WERI-Rb-1 (cell line): ENCODE data around the gene NDUFB7.
"Not testable (repeated sequence)": the region's sequence is repeated elsewhere in the genome, so short reads cannot be mapped to it uniquely, and the experiment has no call there.

Source experiments
- DNase-seq: peaks from one replicate; pipeline ENCODE4 v3.0.0-alpha.2; 2020
- H3K27ac ChIP-seq: fragments of 250-450 bp; sonication (Bioruptor Pico); 2 replicates; pipeline ENCODE4 v1.5.1; 2020; ENCODE audit warnings: mild to moderate bottlenecking, moderate library complexity
- H3K27me3 ChIP-seq: fragments of 250-450 bp; sonication (Bioruptor Pico); 2 replicates; pipeline ENCODE4 v1.5.1; 2021; ENCODE audit warnings: mild to moderate bottlenecking, low read depth, moderate library complexity; ENCODE audit not compliant: insufficient read depth, severe bottlenecking
- H3K36me3 ChIP-seq: fragments of 250-450 bp; sonication (Bioruptor Pico); 2 replicates; pipeline ENCODE4 v1.5.1; 2020; ENCODE audit warnings: mild to moderate bottlenecking, moderate library complexity
- H3K4me3 ChIP-seq: 2 replicates; pipeline ENCODE4 v1.5.1; 2011; ENCODE audit warnings: low read depth, mild to moderate bottlenecking, control low read depth, low read length
- H3K9me3 ChIP-seq: fragments of 250-450 bp; sonication (Bioruptor Pico); 2 replicates; pipeline ENCODE4 v1.5.1; 2021; ENCODE audit warnings: mild to moderate bottlenecking, moderate library complexity; ENCODE audit not compliant: severe bottlenecking
- CTCF ChIP-seq: IDR thresholded peaks from 2 replicates; pipeline ENCODE4 v1.5.1; 2011; ENCODE audit warnings: low read depth, mild to moderate bottlenecking, control low read depth, inconsistent platforms, low read length

The NDUFB7 gene

DNA sequence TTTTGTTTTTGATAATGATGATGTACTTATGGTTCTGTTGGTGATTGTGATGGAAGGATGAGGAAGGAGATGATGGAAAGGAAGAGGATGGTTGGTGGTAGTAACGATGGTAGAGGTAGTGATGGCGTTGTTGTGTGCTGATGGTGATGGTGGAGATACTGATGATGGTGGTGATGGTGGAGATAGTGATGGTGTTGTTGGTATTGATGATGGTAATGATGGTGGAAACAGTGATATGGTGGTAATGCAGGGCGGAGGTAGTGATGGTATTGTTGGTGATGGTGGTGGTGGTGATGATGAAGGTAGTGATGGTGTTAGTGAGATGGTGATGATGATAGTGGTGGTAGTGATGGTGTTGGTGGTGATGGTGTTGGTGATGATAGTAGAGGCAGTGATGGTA, 23.7 kb upstream of the NDUFB7 start:
- peaks cover 39% of the 10 kb centered on the region for H3K27me3 ChIP-seq
- H3K36me3 ChIP-seq: no peaks in the 10 kb centered on the region
- TF ChIP-seq CTCF: no peak
- peaks cover 6% of the 10 kb centered on the region for H3K9me3 ChIP-seq
- no peak overlapping the region for H3K4me3 ChIP-seq
- no peak for DNase-seq
- H3K27ac ChIP-seq: no peak overlapping the region

DNA sequence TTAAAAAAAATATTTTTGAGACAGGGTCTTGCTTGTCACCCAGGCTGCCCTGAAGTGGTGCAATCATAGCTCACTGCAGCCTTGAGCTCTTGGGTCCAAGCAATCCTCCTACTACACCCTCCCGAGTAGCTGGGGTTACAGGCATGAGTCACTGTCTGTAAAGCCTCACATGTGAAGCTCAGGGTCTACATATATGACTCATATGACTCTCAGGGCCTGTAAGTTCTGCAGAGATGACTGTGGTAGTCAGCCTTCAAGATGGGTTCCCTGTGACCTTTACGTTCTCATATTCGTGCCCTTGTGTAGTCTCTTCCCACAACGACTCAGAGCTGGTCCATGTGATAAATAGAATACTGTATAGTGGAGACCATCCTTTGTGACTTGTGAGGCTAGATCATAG, 17.6 kb upstream of the NDUFB7 start:
- not testable (repeated sequence) for H3K36me3 ChIP-seq, H3K4me3 ChIP-seq, DNase-seq, H3K27ac ChIP-seq, H3K9me3 ChIP-seq
- peaks cover 15% of the 10 kb centered on the region for H3K27me3 ChIP-seq

GRCh38 chr19:14585187-14585586, 13.3 kb upstream of the NDUFB7 start:
- H3K36me3 ChIP-seq, H3K9me3 ChIP-seq, H3K4me3 ChIP-seq, DNase-seq, H3K27ac ChIP-seq: not testable (repeated sequence)
- peaks cover 10% of the 10 kb centered on the region for H3K27me3 ChIP-seq

- not testable (repeated sequence) for H3K9me3 ChIP-seq, H3K36me3 ChIP-seq, DNase-seq, H3K27ac ChIP-seq, H3K4me3 ChIP-seq
- H3K27me3 ChIP-seq: peaks cover 10% of the 10 kb centered on the region
Observed at GRCh38 chr19:14584372-14584771, 12.5 kb upstream of the NDUFB7 start.

GRCh38 chr19:14582894-14583340, 11.1 kb upstream of the NDUFB7 start, which contains the start of gene CLEC17A:
TSS of gene CLEC17A (plus strand) at chr19:14583084. CDS start at chr19:14583161, 77 bp downstream.
- no peak within 1 kb of the TSS for H3K4me3 ChIP-seq
- no peaks in the 10 kb centered on the region for H3K9me3 ChIP-seq
- TF ChIP-seq CTCF: no peak
- DNase-seq: no peak
- peaks cover 10% of the 10 kb centered on the region for H3K27me3 ChIP-seq
- H3K27ac ChIP-seq: no peak within 1 kb of the TSS
- no peaks in the 10 kb centered on the region for H3K36me3 ChIP-seq

GRCh38 chr19:14580623-14581237, 8.9 kb upstream of the NDUFB7 start:
- Histone ChIP-seq H3K27me3 (peaks cover 7% of the 10 kb centered on the region), H3K36me3 (no peaks in the 10 kb centered on the region), H3K4me3 (no peak overlapping the region), H3K27ac (no peak overlapping the region), H3K9me3 (no peaks in the 10 kb centered on the region)
- no peak for TF ChIP-seq CTCF
- no peak for DNase-seq

DNA sequence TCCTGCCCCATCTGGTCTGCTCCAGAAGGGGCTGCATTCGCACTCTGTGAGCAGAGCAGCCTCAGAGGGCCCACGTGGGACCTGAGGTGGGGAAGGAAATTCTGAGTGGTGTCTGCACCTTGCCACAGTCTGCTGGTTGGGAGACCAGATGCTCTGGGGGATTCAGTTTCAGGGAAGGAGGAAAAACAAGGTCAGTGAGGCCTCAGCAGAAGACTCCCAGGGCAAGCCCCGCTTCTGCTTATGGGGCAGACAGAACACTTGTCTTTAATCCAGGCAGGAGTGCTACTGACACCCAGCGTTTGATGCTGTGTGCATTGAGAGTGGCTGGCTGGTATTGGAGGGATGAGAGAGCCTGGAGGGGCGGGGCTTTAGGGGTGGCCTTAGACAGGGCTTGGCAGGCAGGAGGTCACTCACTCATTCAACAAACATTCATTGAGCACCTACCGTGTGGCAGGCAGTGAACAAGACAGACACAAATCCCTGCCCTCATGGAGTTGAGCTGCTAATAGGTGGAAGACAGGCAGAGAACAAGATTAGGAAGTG, 6.1 kb upstream of the NDUFB7 start:
- Histone ChIP-seq H3K27me3 (peaks cover 6% of the 10 kb centered on the region), H3K4me3 (no peak overlapping the region), H3K9me3 (no peaks in the 10 kb centered on the region), H3K36me3 (no peaks in the 10 kb centered on the region), H3K27ac (peak overlapping the region; percentile 63)
- peak; percentile 14; the same call in 1 of the 2 replicates for TF ChIP-seq CTCF
- peak; percentile 86 for DNase-seq
